GM12878 (cell line): ENCODE data around the gene DSC3. TPM values are rescaled to one million over a fixed set of nuclear protein-coding genes. Genes with fewer than 3 reads are reported as not detected.

Experiments used
- ATAC-seq: fragments of 200-7000 bp; cut with Tn5 transposase; 3 replicates; pipeline ENCODE4 v1.9.1; 2020; ENCODE audit warnings: mild to moderate bottlenecking, moderate library complexity
- BruUV-seq: library from RNA; stranded (reverse); fragments of 400-500 nt; replicated peaks from 2 replicates; lab custom pipeline; 2021; lab: Mats Ljungman, UMichigan
- CTCF ChIA-PET: fragments of 300-600 bp; sonication (Branson Sonifier 250); formaldehyde crosslinking; extraction: SDS; loops from one replicate; lab custom pipeline; 2021; ENCODE audit warnings: inconsistent platforms; lab: Yijun Ruan, JAX
- POLR2A ChIA-PET: fragments of 350-600 bp; formaldehyde crosslinking; extraction: SDS; loops from one replicate; lab custom pipeline; 2021; ENCODE audit warnings: inconsistent platforms; lab: Charles Lee
- RAD21 ChIA-PET: fragments of 300-600 bp; sonication (Branson Sonifier 250); formaldehyde crosslinking; loops from one replicate; lab custom pipeline; 2023; ENCODE audit warnings: antibody characterized with exemption; ENCODE audit not compliant: unreplicated experiment; lab: Charles Lee
- SMC1A ChIA-PET: fragments of 300-600 bp; sonication (Branson Sonifier 250); formaldehyde crosslinking; loops from one replicate; lab custom pipeline; 2023; ENCODE audit not compliant: unreplicated experiment, uncharacterized antibody; lab: Charles Lee
- DNase-seq: peaks from one replicate; pipeline ENCODE4 v3.0.0-alpha.2; 2011; ENCODE audit warnings: low read depth, low spot score
- FAIRE-seq: peaks from 3 replicates; lab custom pipeline; 2011; peaks lifted over from hg19 to GRCh38; lab: Jason Lieb, UNC
- H2AFZ ChIP-seq: 2 replicates; pipeline ENCODE4 v1.6.0; 2011; ENCODE audit warnings: low read depth, low read length, control low read depth; ENCODE audit not compliant: control insufficient read depth
- H3K27ac ChIP-seq: 2 replicates; pipeline ENCODE4 v1.5.1; 2011; ENCODE audit warnings: control low read depth; ENCODE audit not compliant: control insufficient read depth, insufficient read depth
- H3K27me3 ChIP-seq, 2 experiments: replicated peaks in 1 of 2; 2 replicates each; pipeline versions ENCODE4 v1.6.0 to v1.6.1; 2011; ENCODE audit warnings: low read length in 1 of 2; ENCODE audit not compliant: control insufficient read depth in 2 of 2, insufficient read depth in 2 of 2
- H3K36me3 ChIP-seq, 2 experiments: 2 replicates each; pipeline ENCODE4 v1.5.1; 2011; ENCODE audit warnings: low read length in 1 of 2; ENCODE audit not compliant: control insufficient read depth in 2 of 2, insufficient read depth in 2 of 2
- H3K4me1 ChIP-seq: 2 replicates; pipeline ENCODE4 v1.6.1; 2011; ENCODE audit warnings: mild to moderate bottlenecking, low read length, moderate library complexity, mixed read lengths; ENCODE audit not compliant: control insufficient read depth, insufficient read depth
- H3K4me2 ChIP-seq: 2 replicates; pipeline ENCODE4 v1.6.0; 2011; ENCODE audit warnings: control low read depth; ENCODE audit not compliant: control insufficient read depth, insufficient read depth
- H3K4me3 ChIP-seq: fragments of 200-600 bp; sonication (generic); 2 replicates; pipeline ENCODE4 v1.5.1; 2016
- H3K79me2 ChIP-seq: 2 replicates; pipeline ENCODE4 v1.6.0; 2011; ENCODE audit warnings: low read length; ENCODE audit not compliant: control insufficient read depth, insufficient read depth
- H3K9ac ChIP-seq: 2 replicates; pipeline ENCODE4 v1.8.0; 2011; ENCODE audit warnings: low read length, control low read depth, mixed read lengths; ENCODE audit not compliant: control insufficient read depth, insufficient read depth
- H3K9me3 ChIP-seq: replicated peaks from 3 replicates; pipeline ENCODE4 v1.5.1; 2011; ENCODE audit warnings: mild to moderate bottlenecking, low read length; ENCODE audit not compliant: control insufficient read depth, insufficient read depth
- H4K20me1 ChIP-seq: 2 replicates; pipeline ENCODE4 v1.6.0; 2011; ENCODE audit not compliant: control insufficient read depth, insufficient read depth
- BHLHE40 ChIP-seq, 2 experiments: fragments of 450-650 bp in 1 of 2; IDR thresholded peaks; 2 replicates each; pipeline ENCODE4 v1.6.1; 2011 to 2017; ENCODE audit warnings: low read depth in 2 of 2, borderline replicate concordance in 1 of 2, improper control_type of control experiment in 1 of 2, low read length in 1 of 2, mild to moderate bottlenecking in 1 of 2
- CEBPZ ChIP-seq: fragments of 150-350 bp; IDR thresholded peaks from 2 replicates; pipeline ENCODE4 v1.6.1; 2016; ENCODE audit warnings: low read depth, low read length
- CUX1 ChIP-seq: IDR thresholded peaks from 2 replicates; pipeline ENCODE4 v1.6.1; 2012; ENCODE audit warnings: improper control_type of control experiment, low read depth, low read length; ENCODE audit not compliant: insufficient replicate concordance
- E2F4 ChIP-seq: IDR thresholded peaks from 2 replicates; pipeline ENCODE4 v1.6.1; 2012; ENCODE audit warnings: low read depth, low read length, improper control_type of control experiment
- NFYB ChIP-seq: IDR thresholded peaks from 2 replicates; pipeline ENCODE4 v1.6.1; 2011; ENCODE audit warnings: low read depth, mild to moderate bottlenecking, low read length, improper control_type of control experiment, moderate library complexity; ENCODE audit not compliant: insufficient read depth
- WGBS: methylation state at CpG from one replicate; pipeline ENCODE4 v1.1.6; 2016; ENCODE audit warnings: low lambda C conversion rate; ENCODE audit not compliant: insufficient replicate concordance, insufficient coverage; ENCODE audit errors: missing lambda C conversion rate; 5-methylcytosine and 5-hydroxymethylcytosine counted together
- in situ Hi-C: fragments of 300-500 bp; cut with MboI; formaldehyde crosslinking; loops from 9 replicates; pipeline ENCODE4 v1.14.3; 2018; ENCODE audit warnings: mixed read lengths
- intact Hi-C: fragments of 100-400 bp; cut with micrococcal nuclease; formaldehyde crosslinking; loops from one replicate; pipeline ENCODE4 v1.14.2; 2022; ENCODE audit not compliant: unreplicated experiment
- polyA plus RNA-seq, 11 experiments: library from polyadenylated mRNA; depleted of rRNA in 4 of 11; unstranded in 6 of 11; stranded (reverse) in 5 of 11; fragments of >200 nt; fragmentation: Nextera tagmentation in 4 of 11; fragmentation: Illumina TruSeq in 1 of 11; extraction: Ambion mirVana in 4 of 11; extraction: Trizol in 1 of 11; gene quantifications; 1 replicate in 1 of 11; 2 replicates in 10 of 11; pipeline versions ENCODE4 v1.2.1 to v1.2.3, GENCODE V29; 2011 to 2016; ENCODE audit warnings: inconsistent platforms in 2 of 11, missing spikeins in 2 of 11, low read depth in 1 of 11
- total RNA-seq, 4 experiments: library from RNA; depleted of rRNA in 3 of 4; stranded (reverse); fragments of >200 nt in 3 of 4; fragmentation: Illumina TruSeq in 1 of 4; extraction: Trizol in 1 of 4; gene quantifications; 2 replicates each; pipeline versions ENCODE4 v1.2.1 to v1.2.3, GENCODE V29; 2013 to 2021

The DSC3 gene
- total and polyA plus RNA-seq, 10 of the 15 experiments (the other 5 are each of a cell fraction or from before 2014, with no cell fraction given) = 0.01 to 2.9 (median 1.6) TPM

GRCh38 chr18:31045599-31045998 is 3.1 kb upstream of the DSC3 start:
- H3K4me3 ChIP-seq = no peak overlapping the region
- H3K36me3 ChIP-seq = no peaks in the 10 kb centered on the region
- ChIA-PET RAD21 (no interaction called here), SMC1A (no interaction called here), POLR2A (no interaction called here), CTCF (no interaction called here)
- no peaks in the 10 kb centered on the region for H3K4me1 ChIP-seq
- H3K27ac ChIP-seq = no peak overlapping the region
- H3K4me2 ChIP-seq = no peak overlapping the region
- intact Hi-C loops (no loop called here), in situ Hi-C loops (no loop called here)
- H3K79me2 ChIP-seq = no peaks in the 10 kb centered on the region
- no peak overlapping the region for H3K9ac ChIP-seq
- H3K27me3 ChIP-seq = peaks cover 2 to 20% of the 10 kb centered on the region in 2 experiments
- no peak for ATAC-seq
- FAIRE-seq = no peak
- H2AFZ ChIP-seq = no peak overlapping the region
- DNase-seq = no peak
- H3K9me3 ChIP-seq = peaks cover 6% of the 10 kb centered on the region; the same call in 2 of the 3 replicates
- TF ChIP-seq CUX1 (no peak), BHLHE40 (IDR thresholded peaks at IDR 0.05; ENCODE audit: borderline replicate concordance in 1 of 2, low read depth in 2 of 2, low read length in 1 of 2) (no peak), CEBPZ (no peak), E2F4 (no peak), NFYB (no peak)
- TF ChIP-seq, all 136 proteins: peak for 0
- 48% methylated on average over 6 of the region's 6 CpGs for WGBS
- no peaks in the 10 kb centered on the region for H4K20me1 ChIP-seq
- BruUV-seq = no TSS peak
